GM12878 (cell line): Measurements from ENCODE around the gene PCDHGA10. TPM values are rescaled to one million over a fixed set of nuclear protein-coding genes. Genes with fewer than 3 reads are reported as not detected.
"Not testable (repeated sequence)": the region's sequence is repeated elsewhere in the genome, so short reads cannot be mapped to it uniquely, and the experiment has no call there.

Experiments
- ATAC-seq: fragments of 200-7000 bp; cut with Tn5 transposase; 3 replicates; pipeline ENCODE4 v1.9.1; 2020; ENCODE audit warnings: mild to moderate bottlenecking, moderate library complexity
- BruUV-seq: library from RNA; stranded (reverse); fragments of 400-500 nt; replicated peaks from 2 replicates; lab custom pipeline; 2021; lab: Mats Ljungman, UMichigan
- CTCF ChIA-PET: fragments of 300-600 bp; sonication (Branson Sonifier 250); formaldehyde crosslinking; extraction: SDS; loops from one replicate; lab custom pipeline; 2021; ENCODE audit warnings: inconsistent platforms; lab: Yijun Ruan, JAX
- POLR2A ChIA-PET: fragments of 350-600 bp; formaldehyde crosslinking; extraction: SDS; loops from one replicate; lab custom pipeline; 2021; ENCODE audit warnings: inconsistent platforms; lab: Charles Lee
- RAD21 ChIA-PET: fragments of 300-600 bp; sonication (Branson Sonifier 250); formaldehyde crosslinking; loops from one replicate; lab custom pipeline; 2023; ENCODE audit warnings: antibody characterized with exemption; ENCODE audit not compliant: unreplicated experiment; lab: Charles Lee
- SMC1A ChIA-PET: fragments of 300-600 bp; sonication (Branson Sonifier 250); formaldehyde crosslinking; loops from one replicate; lab custom pipeline; 2023; ENCODE audit not compliant: unreplicated experiment, uncharacterized antibody; lab: Charles Lee
- DNase-seq: peaks from one replicate; pipeline ENCODE4 v3.0.0-alpha.2; 2011; ENCODE audit warnings: low read depth, low spot score
- FAIRE-seq: peaks from 3 replicates; lab custom pipeline; 2011; peaks lifted over from hg19 to GRCh38; lab: Jason Lieb, UNC
- H2AFZ ChIP-seq: 2 replicates; pipeline ENCODE4 v1.6.0; 2011; ENCODE audit warnings: low read depth, low read length, control low read depth; ENCODE audit not compliant: control insufficient read depth
- H3K27ac ChIP-seq: 2 replicates; pipeline ENCODE4 v1.5.1; 2011; ENCODE audit warnings: control low read depth; ENCODE audit not compliant: control insufficient read depth, insufficient read depth
- H3K27me3 ChIP-seq, 2 experiments: replicated peaks in 1 of 2; 2 replicates each; pipeline versions ENCODE4 v1.6.0 to v1.6.1; 2011; ENCODE audit warnings: low read length in 1 of 2; ENCODE audit not compliant: control insufficient read depth in 2 of 2, insufficient read depth in 2 of 2
- H3K36me3 ChIP-seq, 2 experiments: 2 replicates each; pipeline ENCODE4 v1.5.1; 2011; ENCODE audit warnings: low read length in 1 of 2; ENCODE audit not compliant: control insufficient read depth in 2 of 2, insufficient read depth in 2 of 2
- H3K4me1 ChIP-seq: 2 replicates; pipeline ENCODE4 v1.6.1; 2011; ENCODE audit warnings: mild to moderate bottlenecking, low read length, moderate library complexity, mixed read lengths; ENCODE audit not compliant: control insufficient read depth, insufficient read depth
- H3K4me2 ChIP-seq: 2 replicates; pipeline ENCODE4 v1.6.0; 2011; ENCODE audit warnings: control low read depth; ENCODE audit not compliant: control insufficient read depth, insufficient read depth
- H3K4me3 ChIP-seq: fragments of 200-600 bp; sonication (generic); 2 replicates; pipeline ENCODE4 v1.5.1; 2016
- H3K79me2 ChIP-seq: 2 replicates; pipeline ENCODE4 v1.6.0; 2011; ENCODE audit warnings: low read length; ENCODE audit not compliant: control insufficient read depth, insufficient read depth
- H3K9ac ChIP-seq: 2 replicates; pipeline ENCODE4 v1.8.0; 2011; ENCODE audit warnings: low read length, control low read depth, mixed read lengths; ENCODE audit not compliant: control insufficient read depth, insufficient read depth
- H3K9me3 ChIP-seq: replicated peaks from 3 replicates; pipeline ENCODE4 v1.5.1; 2011; ENCODE audit warnings: mild to moderate bottlenecking, low read length; ENCODE audit not compliant: control insufficient read depth, insufficient read depth
- H4K20me1 ChIP-seq: 2 replicates; pipeline ENCODE4 v1.6.0; 2011; ENCODE audit not compliant: control insufficient read depth, insufficient read depth
- POLR2A ChIP-seq: IDR thresholded peaks from 2 replicates; pipeline ENCODE4 v1.6.1; 2011; ENCODE audit warnings: low read depth, mild to moderate bottlenecking, low read length
- SIN3A ChIP-seq: IDR thresholded peaks from 2 replicates; pipeline ENCODE4 v1.6.1; 2012; ENCODE audit warnings: low read depth, low read length, improper control_type of control experiment
- WRNIP1 ChIP-seq: IDR thresholded peaks from 2 replicates; pipeline ENCODE4 v1.6.1; 2011; ENCODE audit warnings: low read depth, low read length, improper control_type of control experiment, borderline replicate concordance
- ZNF217 ChIP-seq: fragments of 450-650 bp; IDR thresholded peaks from 2 replicates; pipeline ENCODE4 v1.6.1; 2017; ENCODE audit warnings: antibody characterized with exemption, mild to moderate bottlenecking
- WGBS: methylation state at CpG from one replicate; pipeline ENCODE4 v1.1.6; 2016; ENCODE audit warnings: low lambda C conversion rate; ENCODE audit not compliant: insufficient replicate concordance, insufficient coverage; ENCODE audit errors: missing lambda C conversion rate; 5-methylcytosine and 5-hydroxymethylcytosine counted together
- in situ Hi-C: fragments of 300-500 bp; cut with MboI; formaldehyde crosslinking; loops from 9 replicates; pipeline ENCODE4 v1.14.3; 2018; ENCODE audit warnings: mixed read lengths
- intact Hi-C: fragments of 100-400 bp; cut with micrococcal nuclease; formaldehyde crosslinking; loops from one replicate; pipeline ENCODE4 v1.14.2; 2022; ENCODE audit not compliant: unreplicated experiment
- polyA plus RNA-seq, 11 experiments: library from polyadenylated mRNA; depleted of rRNA in 4 of 11; unstranded in 6 of 11; stranded (reverse) in 5 of 11; fragments of >200 nt; fragmentation: Nextera tagmentation in 4 of 11; fragmentation: Illumina TruSeq in 1 of 11; extraction: Ambion mirVana in 4 of 11; extraction: Trizol in 1 of 11; gene quantifications; 1 replicate in 1 of 11; 2 replicates in 10 of 11; pipeline versions ENCODE4 v1.2.1 to v1.2.3, GENCODE V29; 2011 to 2016; ENCODE audit warnings: inconsistent platforms in 2 of 11, missing spikeins in 2 of 11, low read depth in 1 of 11
- total RNA-seq, 4 experiments: library from RNA; depleted of rRNA in 3 of 4; stranded (reverse); fragments of >200 nt in 3 of 4; fragmentation: Illumina TruSeq in 1 of 4; extraction: Trizol in 1 of 4; gene quantifications; 2 replicates each; pipeline versions ENCODE4 v1.2.1 to v1.2.3, GENCODE V29; 2013 to 2021

PCDHGA10 gene
- total and polyA plus RNA-seq, 10 of the 15 experiments (the other 5 are each of a cell fraction or from before 2014, with no cell fraction given), result 0.39 to 2.2 (median 1.1) TPM

DNA sequence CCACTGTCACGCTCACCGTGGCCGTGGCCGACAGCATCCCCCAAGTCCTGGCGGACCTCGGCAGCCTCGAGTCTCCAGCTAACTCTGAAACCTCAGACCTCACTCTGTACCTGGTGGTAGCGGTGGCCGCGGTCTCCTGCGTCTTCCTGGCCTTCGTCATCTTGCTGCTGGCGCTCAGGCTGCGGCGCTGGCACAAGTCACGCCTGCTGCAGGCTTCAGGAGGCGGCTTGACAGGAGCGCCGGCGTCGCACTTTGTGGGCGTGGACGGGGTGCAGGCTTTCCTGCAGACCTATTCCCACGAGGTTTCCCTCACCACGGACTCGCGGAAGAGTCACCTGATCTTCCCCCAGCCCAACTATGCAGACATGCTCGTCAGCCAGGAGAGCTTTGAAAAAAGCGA is 19.9 kb downstream of the PCDHGA10 start:
- ATAC-seq, H3K9ac ChIP-seq, H3K4me2 ChIP-seq, RAD21 ChIA-PET, CTCF ChIA-PET, FAIRE-seq, H3K4me1 ChIP-seq, H2AFZ ChIP-seq, H3K36me3 ChIP-seq, H3K27ac ChIP-seq, POLR2A ChIA-PET, H4K20me1 ChIP-seq, H3K79me2 ChIP-seq, in situ Hi-C loops, intact Hi-C loops, DNase-seq, BruUV-seq, H3K4me3 ChIP-seq, SMC1A ChIA-PET, H3K27me3 ChIP-seq: not testable (repeated sequence)
- WGBS, result 80% methylated on average over 22 of the region's 29 CpGs
- peaks cover 13% of the 10 kb centered on the region; the same call in 2 of the 3 replicates for H3K9me3 ChIP-seq

DNA sequence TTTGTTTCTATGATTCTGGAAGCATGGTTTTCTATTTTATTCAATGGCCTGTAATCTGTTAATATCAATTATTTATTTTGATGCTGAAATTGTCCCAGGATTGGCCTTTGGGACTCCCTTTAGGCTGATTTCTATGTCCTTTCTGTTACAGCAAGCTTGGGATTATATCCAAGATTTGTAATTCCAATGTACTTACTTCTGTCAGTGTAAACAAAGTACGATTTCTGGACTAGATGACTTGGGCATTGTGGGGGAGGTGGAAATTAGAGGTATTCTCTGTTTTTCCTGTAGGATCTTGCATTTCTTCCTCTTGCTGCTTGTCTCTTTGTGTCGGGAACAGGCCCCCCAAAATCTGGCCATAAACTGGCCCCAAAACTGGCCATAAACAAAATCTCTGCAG is 21.2 kb downstream of the PCDHGA10 start:
- ChIA-PET SMC1A (no interaction called here), POLR2A (no interaction called here), CTCF (interaction anchor here (1.2 kb wide), 1 partner anchor 90 kb away, joined by 3 read pairs; no protein-coding TSS in a partner anchor), RAD21 (no interaction called here)
- Histone ChIP-seq H3K4me2 (no peak overlapping the region), H3K36me3 (no peaks in the 10 kb centered on the region), H3K9ac (no peak overlapping the region), H3K27ac (no peak overlapping the region), H3K79me2 (no peaks in the 10 kb centered on the region), H2AFZ (no peak overlapping the region), H3K4me1 (no peaks in the 10 kb centered on the region; the same call in 1 of the 2 replicates), H4K20me1 (no peaks in the 10 kb centered on the region), H3K27me3 (no peaks in the 10 kb centered on the region), H3K9me3 (peaks cover 13% of the 10 kb centered on the region; the same call in 2 of the 3 replicates), H3K4me3 (no peak overlapping the region)
- no peak for ATAC-seq
- TF ChIP-seq WRNIP1 (no peak), ZNF217 (no peak), POLR2A (no peak), SIN3A (no peak)
- no TSS peak for BruUV-seq
- WGBS, result 89% methylated on average over 2 of the region's 2 CpGs
- DNase-seq, result no peak
- FAIRE-seq, result no peak
- in situ Hi-C loops (no loop called here), intact Hi-C loops (no loop called here)
